ENCODE data around the gene ZBTB20.

The ZBTB20 gene

GRCh38 chr3:115092220-115092791 is 54.8 kb downstream of the ZBTB20 start:
- DNase-seq (ENCODE audit: insufficient read length, low spot score) (peak; percentile 4), FAIRE-seq (peak; percentile 97)

GRCh38 chr3:115090712-115091111 is 56.4 kb downstream of the ZBTB20 start:
- FAIRE-seq (no peak), DNase-seq (ENCODE audit: insufficient read length, low spot score) (no peak)

DNA sequence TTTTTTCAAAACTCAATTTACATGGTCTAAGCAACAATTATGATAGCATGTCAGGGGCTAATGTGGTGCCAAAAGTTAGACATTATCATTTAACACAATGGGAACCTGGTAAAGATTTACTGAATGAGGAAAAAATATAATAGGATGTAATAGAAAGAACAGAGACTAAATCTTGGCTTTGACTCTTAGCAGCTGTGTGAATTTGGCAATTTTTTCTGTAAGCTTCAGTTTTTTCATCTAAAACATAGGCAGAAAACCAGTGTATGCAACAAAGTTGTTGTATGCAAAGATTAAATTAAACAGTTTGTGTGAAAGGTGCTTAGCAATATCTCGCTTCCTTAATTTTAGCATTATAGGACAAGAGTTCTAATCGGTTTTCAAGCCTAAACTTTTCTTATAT is 57.6 kb downstream of the ZBTB20 start:
- no peak for DNase-seq (ENCODE audit: insufficient read length, low spot score)
- no peak for FAIRE-seq

DNA sequence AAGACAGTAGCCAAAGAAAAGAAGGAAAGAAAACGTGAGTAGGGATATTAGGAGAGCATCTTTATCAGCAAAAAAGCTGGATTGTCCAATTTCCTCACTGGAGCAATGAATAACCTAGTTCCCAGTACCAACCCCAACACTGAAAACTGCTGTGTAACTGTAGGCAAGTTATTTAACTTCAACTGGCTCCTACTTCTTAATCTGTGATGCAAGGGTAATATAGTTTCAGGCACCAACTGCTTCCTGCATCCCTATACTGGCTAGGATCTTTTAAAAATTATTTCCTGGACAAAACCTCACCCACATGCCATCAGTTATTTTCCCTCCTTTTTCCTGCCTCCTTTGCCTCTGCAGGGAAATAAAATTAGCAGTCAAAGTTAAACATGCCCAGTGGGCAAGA is 59.6 kb downstream of the ZBTB20 start:
- no peak for FAIRE-seq
- DNase-seq (ENCODE audit: insufficient read length, low spot score): no peak

GRCh38 chr3:115086344-115086743 is 60.7 kb downstream of the ZBTB20 start:
- DNase-seq (ENCODE audit: insufficient read length, low spot score): no peak
- no peak for FAIRE-seq

- DNase-seq (ENCODE audit: insufficient read length, low spot score): no peak
- no peak for FAIRE-seq
Observed at GRCh38 chr3:115085197-115085865, 61.8 kb downstream of the ZBTB20 start.

GRCh38 chr3:115084686-115085085 is 62.4 kb downstream of the ZBTB20 start:
- FAIRE-seq: no peak
- no peak for DNase-seq (ENCODE audit: insufficient read length, low spot score)

DNA sequence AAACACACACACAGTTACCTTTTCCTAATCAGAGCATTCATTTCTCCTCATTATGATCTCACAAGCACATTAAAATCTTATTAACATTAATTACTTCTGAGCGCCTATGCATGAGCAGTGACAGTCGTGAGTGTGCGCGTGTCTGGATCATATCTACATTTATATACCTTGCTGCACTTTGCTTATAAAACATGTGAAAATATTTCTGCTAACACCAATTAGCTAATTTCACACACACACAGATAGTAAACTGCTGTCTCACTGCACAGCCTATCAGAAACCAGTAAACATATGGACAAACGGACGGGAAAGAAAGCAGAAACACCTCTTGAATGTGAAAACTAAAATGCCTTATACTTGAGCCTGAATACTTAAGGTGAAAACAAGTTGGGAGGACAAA is 64.8 kb downstream of the ZBTB20 start:
- FAIRE-seq (no peak), DNase-seq (ENCODE audit: insufficient read length, low spot score) (no peak)

GRCh38 chr3:115081444-115081843 is 65.6 kb downstream of the ZBTB20 start:
- no peak for DNase-seq (ENCODE audit: insufficient read length, low spot score)
- FAIRE-seq: no peak

DNA sequence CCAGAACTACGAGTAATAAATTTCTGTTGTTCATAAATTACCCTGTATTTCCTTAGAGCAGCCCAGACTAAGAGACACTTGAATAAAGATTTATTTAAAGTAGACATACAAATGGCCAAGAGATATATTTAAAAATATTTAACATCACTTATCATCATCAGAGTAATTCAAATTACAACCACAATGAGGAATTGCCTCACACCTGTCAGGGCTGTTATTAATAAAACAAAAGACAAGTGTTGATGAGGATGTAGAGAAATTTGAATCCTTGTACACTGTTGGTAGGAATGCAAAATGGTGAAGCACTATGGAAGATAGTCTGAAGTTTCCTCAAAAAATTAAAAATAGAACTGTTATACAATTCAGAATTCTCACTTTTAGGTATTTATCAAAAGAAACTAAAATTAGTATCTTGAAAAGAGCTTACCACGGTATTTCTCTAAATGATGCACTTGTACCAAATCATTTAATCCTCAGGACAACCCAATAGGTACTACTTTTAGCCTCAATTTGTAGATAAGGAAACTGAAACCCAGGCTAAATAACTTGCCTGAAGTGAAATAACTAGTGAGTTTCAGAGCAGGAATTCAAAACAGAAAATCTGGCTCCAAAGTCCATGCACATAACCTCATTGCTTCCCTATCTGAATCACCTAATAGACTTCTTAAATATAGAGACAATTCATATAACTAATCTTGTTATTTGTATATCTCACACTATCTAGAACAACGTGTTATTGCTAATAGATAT is 69.4 kb downstream of the ZBTB20 start:
- no peak for FAIRE-seq
- DNase-seq (ENCODE audit: insufficient read length, low spot score): no peak

GRCh38 chr3:115074502-115074901 is 72.6 kb downstream of the ZBTB20 start:
- FAIRE-seq (no peak), DNase-seq (ENCODE audit: insufficient read length, low spot score) (no peak)

- DNase-seq (ENCODE audit: insufficient read length, low spot score): no peak
- FAIRE-seq: no peak
Observed at GRCh38 chr3:115072265-115073021, 74.6 kb downstream of the ZBTB20 start.

GRCh38 chr3:115071601-115072000 is 75.5 kb downstream of the ZBTB20 start:
- no peak for FAIRE-seq
- DNase-seq (ENCODE audit: insufficient read length, low spot score): no peak

GRCh38 chr3:115071166-115071565 is 75.9 kb downstream of the ZBTB20 start:
- no peak for DNase-seq (ENCODE audit: insufficient read length, low spot score)
- no peak for FAIRE-seq

GRCh38 chr3:115068799-115069198 is 78.3 kb downstream of the ZBTB20 start:
- no peak for FAIRE-seq
- no peak for DNase-seq (ENCODE audit: insufficient read length, low spot score)

- no peak for DNase-seq (ENCODE audit: insufficient read length, low spot score)
- no peak for FAIRE-seq
Observed at GRCh38 chr3:115062412-115062956, 84.6 kb downstream of the ZBTB20 start.

DNA sequence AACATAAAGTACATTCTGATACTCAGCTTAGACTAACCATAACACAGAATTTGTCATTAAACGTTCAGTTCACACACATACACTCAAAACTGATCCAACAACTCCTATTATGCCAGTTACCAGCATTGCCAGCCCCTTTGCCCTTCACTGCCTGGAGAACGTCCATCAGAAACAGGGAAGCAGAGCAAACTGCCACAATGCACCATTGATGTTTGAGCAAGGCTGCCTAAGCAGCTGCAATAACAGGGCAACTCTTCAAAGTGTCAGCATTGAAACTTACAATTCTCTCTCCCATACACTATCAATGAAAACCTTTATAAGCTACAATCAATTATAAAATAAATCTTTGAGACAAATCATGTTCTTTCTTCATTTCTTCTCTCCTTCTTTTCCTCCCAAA is 85.1 kb downstream of the ZBTB20 start:
- DNase-seq (ENCODE audit: insufficient read length, low spot score) (no peak), FAIRE-seq (no peak)

- FAIRE-seq: no peak
Observed at GRCh38 chr3:115052906-115053305, 94.2 kb downstream of the ZBTB20 start.

DNA sequence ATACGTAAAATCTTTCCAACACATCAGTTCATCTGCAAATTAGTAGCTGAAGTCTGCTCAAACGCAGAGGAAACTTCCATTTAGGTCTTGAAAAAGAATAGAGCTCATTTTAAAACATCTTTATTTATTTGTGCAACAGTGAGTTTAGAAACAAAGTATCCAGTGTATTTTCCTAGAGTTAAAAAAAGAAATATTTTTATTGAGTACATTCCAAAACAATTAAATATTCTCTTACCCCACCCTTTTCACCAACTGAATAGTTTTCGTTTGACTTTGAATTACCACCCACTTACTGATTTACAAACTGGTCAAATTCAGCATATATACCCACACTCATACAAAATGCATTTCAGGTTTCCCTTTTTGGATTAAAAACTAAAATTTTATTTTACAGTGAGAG is 104.7 kb downstream of the ZBTB20 start:
- FAIRE-seq (no peak), DNase-seq (ENCODE audit: insufficient read length, low spot score) (no peak)

More at GRCh38 chr3:115052906-115053305, 94.2 kb downstream of the ZBTB20 start:
- no peak for DNase-seq (ENCODE audit: insufficient read length, low spot score)

DNA sequence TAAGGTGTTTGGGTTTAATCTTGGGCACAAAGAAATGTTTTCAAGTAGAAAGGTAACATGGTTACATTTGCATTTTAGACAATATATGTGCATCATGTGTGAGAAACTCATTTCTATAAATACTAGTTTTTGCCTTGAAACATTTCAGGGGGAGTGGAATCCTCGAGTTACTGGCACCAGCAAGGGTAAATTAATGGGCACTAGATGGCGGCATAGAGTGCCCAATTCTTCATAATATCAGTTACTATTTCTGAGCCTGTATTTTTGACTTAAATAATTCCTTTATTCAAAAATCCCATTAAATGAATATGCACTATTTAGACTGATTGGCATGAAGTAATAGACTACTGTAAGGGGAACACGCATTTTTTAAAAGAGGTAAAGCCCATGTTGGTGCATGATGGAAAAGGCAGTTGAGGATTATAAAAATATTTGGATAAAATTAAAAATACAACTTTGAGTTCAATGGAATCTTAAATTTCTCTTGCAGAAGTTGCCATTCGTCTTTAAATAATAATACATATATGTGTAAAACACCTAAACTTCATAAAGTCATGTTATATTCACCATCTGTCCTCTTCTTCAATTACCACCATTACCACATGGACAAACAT is 106.3 kb downstream of the ZBTB20 start:
- FAIRE-seq (peak; percentile 35), DNase-seq (ENCODE audit: insufficient read length, low spot score) (peak; percentile 1)

DNA sequence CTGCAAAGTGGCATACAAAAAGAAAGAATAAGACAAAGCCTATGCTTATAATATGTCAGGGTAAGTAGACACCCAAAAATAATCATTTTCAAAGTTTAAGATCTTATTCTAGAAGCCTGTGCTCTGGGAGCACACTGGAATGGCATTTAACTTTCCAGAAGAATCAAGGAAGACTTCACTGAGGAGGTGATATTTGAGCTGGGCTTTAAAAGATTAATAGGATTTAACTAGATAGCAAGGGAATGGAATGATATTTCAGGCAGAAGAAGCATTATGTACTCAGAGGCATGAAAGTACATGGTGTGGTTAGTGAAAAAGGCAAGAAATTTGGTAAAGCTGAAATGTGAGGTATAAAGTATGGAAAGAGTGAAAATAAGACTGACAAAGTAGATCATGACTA is 106.8 kb downstream of the ZBTB20 start:
- FAIRE-seq: no peak
- DNase-seq (ENCODE audit: insufficient read length, low spot score): no peak
